Esophagus muscularis mucosa (tissue), 3 donors: ENCODE results near the gene COL27A1.

Experiments used
- CTCF ChIP-seq, 3 experiments: fragments of 200-600 bp in 2 of 3; fragments of 450-650 bp in 1 of 3; sonication (generic) in 2 of 3; IDR thresholded peaks; one replicate each; pipeline ENCODE4 v1.5.1; 2017 to 2019; ENCODE audit warnings: antibody characterized with exemption in 3 of 3, mild to moderate bottlenecking in 2 of 3, moderate library complexity in 1 of 3
- EP300 ChIP-seq: sonication (generic); formaldehyde crosslinking; IDR thresholded peaks from one replicate; pipeline ENCODE4 v1.6.1; 2017; ENCODE audit warnings: antibody characterized with exemption

DNA sequence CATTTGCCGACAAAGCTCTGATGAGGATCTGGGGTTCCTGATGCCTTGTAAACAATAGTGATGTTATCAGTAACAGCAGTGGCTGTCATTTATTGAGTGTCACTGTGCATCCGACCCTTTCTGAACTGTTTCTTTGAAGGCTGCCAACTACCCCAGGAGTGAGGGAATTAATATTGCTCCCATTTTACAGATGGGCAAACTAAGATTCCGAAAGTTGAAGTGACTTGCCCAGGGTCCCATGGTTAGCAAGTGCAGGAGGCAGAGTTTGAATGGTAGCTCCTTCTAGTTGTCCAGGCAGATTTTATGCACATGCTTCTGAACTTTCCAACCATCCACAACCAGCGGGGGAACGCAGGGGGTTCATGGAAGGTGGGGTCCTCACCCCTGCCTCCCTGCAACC is 81.9 kb downstream of the COL27A1 start:
- TF ChIP-seq CTCF (IDR thresholded peaks at IDR 0.05) (no peak), EP300 (no peak)
